ENCODE data around the gene ABHD2. TPM values are rescaled to one million over a fixed set of nuclear protein-coding genes. Genes with fewer than 3 reads are reported as not detected.
"Not testable (repeated sequence)": the region's sequence is repeated elsewhere in the genome, so short reads cannot be mapped to it uniquely, and the experiment has no call there.

ABHD2 gene
- total RNA-seq, 1 donor from 2014 or later: 61.1 TPM

- no peak for DNase-seq (ENCODE audit: low read depth)
These were observed 30.3 kb downstream of the ABHD2 start for GRCh38 chr15:89118481-89118989.

GRCh38 chr15:89119489-89120478 is 31.5 kb downstream of the ABHD2 start:
- DNase-seq (ENCODE audit: low read depth): no peak

- DNase-seq (ENCODE audit: low read depth): not testable (repeated sequence)
These were observed 32.3 kb downstream of the ABHD2 start for GRCh38 chr15:89120479-89121000.

- no peak for DNase-seq (ENCODE audit: low read depth)
These were observed 33.2 kb downstream of the ABHD2 start for GRCh38 chr15:89121414-89121813.

GRCh38 chr15:89122505-89123180 is 34.4 kb downstream of the ABHD2 start:
- DNase-seq (ENCODE audit: low read depth): no peak

GRCh38 chr15:89123181-89123525 is 34.9 kb downstream of the ABHD2 start:
- no peak for DNase-seq (ENCODE audit: low read depth)

GRCh38 chr15:89125088-89125826 is 37.0 kb downstream of the ABHD2 start:
- DNase-seq (ENCODE audit: low read depth): no peak

- no peak for DNase-seq (ENCODE audit: low read depth)
These were observed 37.8 kb downstream of the ABHD2 start for GRCh38 chr15:89126009-89126408.

GRCh38 chr15:89127054-89127702 is 38.9 kb downstream of the ABHD2 start:
- peak; percentile 88 for DNase-seq (ENCODE audit: low read depth)

- DNase-seq (ENCODE audit: low read depth): peak; percentile 49
These were observed 40.3 kb downstream of the ABHD2 start for GRCh38 chr15:89128320-89129122.

- peak; percentile 39 for DNase-seq (ENCODE audit: low read depth)
These were observed 41.0 kb downstream of the ABHD2 start for GRCh38 chr15:89129123-89129815.

GRCh38 chr15:89129816-89130134 is 41.5 kb downstream of the ABHD2 start:
- no peak for DNase-seq (ENCODE audit: low read depth)

GRCh38 chr15:89130201-89130600 is 41.9 kb downstream of the ABHD2 start:
- DNase-seq (ENCODE audit: low read depth): no peak

GRCh38 chr15:89131731-89132130 is 43.5 kb downstream of the ABHD2 start:
- DNase-seq (ENCODE audit: low read depth): no peak

GRCh38 chr15:89132611-89133507 is 44.6 kb downstream of the ABHD2 start:
- DNase-seq (ENCODE audit: low read depth): no peak

- not testable (repeated sequence) for DNase-seq (ENCODE audit: low read depth)
These were observed 47.3 kb downstream of the ABHD2 start for GRCh38 chr15:89135387-89136077.

GRCh38 chr15:89136078-89136806 is 48.0 kb downstream of the ABHD2 start:
- DNase-seq (ENCODE audit: low read depth): no peak

Measured in myocyte (in vitro differentiated cells).